GM12801 (cell line): Measurements from ENCODE around the gene CRADD.

Source experiments
- CTCF ChIP-seq: IDR thresholded peaks from one replicate; pipeline ENCODE4 v1.5.1; 2011; ENCODE audit warnings: control low read depth; ENCODE audit not compliant: insufficient read length; ENCODE audit errors: extremely low read depth

The CRADD gene

DNA sequence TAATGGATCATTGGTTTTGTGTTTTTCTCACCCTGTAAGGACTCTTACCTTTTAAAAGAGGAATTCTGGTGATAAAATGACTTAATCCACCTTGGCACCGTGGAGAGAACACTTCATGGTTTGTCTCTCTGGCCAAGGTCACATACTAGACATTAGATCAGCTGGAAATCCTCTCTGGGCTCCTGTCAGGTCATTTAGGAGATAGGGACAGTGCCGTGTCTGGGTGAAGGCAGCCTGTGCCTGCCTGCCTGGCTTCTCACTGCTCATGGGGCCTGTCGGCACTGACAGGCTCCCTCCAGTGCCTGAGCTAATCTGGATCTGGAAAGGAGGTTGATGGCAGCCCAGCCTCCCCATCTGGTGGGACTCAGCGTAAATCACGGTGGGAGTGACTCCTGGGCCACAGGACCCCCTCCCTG, 5.7 kb downstream of the CRADD start:
- TF ChIP-seq CTCF: no peak

- no peak for TF ChIP-seq CTCF
These were observed 6.2 kb downstream of the CRADD start for GRCh38 chr12:93683410-93683809.

- no peak for TF ChIP-seq CTCF
These were observed 7.5 kb downstream of the CRADD start for GRCh38 chr12:93684716-93685115.

DNA sequence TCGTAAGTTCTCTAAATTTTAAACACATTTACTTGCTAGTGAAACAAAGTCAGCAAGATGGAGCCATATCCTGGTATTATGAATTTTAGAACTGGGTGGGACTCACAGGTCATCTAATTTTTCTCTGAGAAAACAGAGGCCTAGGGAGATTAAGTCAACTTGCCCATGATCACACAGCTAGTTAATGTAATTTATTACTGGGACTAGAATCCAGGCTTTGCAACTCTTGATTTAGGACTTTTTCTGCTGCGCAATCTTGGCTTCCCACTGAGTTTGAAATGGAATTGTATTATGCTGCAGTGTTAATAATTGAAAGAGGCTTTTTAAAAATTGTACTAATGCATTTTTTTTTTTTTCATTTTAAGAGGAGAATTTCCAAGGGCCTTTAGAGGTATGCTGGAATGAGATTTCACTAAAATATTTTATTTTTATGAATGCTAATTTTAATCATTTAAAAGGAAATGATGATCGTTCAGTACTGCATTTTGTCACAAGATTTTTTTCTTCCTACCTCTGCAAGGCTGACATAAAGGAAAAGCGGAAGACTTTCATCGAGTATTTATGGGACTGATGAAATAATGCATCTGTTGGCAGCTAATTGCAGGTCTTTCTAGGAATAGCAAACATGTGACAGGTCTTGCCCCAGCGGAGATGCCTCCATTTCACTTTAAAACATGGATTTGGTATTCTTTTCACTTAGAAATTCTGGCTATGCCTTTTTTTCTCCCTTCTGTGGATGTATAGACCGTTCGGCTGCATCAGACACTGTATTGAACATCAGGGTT, 9.6 kb downstream of the CRADD start:
- TF ChIP-seq CTCF: no peak

- no peak for TF ChIP-seq CTCF
These were observed 12.1 kb downstream of the CRADD start for GRCh38 chr12:93689076-93689834.

GRCh38 chr12:93696462-93696861, 19.3 kb downstream of the CRADD start:
- no peak for TF ChIP-seq CTCF

DNA sequence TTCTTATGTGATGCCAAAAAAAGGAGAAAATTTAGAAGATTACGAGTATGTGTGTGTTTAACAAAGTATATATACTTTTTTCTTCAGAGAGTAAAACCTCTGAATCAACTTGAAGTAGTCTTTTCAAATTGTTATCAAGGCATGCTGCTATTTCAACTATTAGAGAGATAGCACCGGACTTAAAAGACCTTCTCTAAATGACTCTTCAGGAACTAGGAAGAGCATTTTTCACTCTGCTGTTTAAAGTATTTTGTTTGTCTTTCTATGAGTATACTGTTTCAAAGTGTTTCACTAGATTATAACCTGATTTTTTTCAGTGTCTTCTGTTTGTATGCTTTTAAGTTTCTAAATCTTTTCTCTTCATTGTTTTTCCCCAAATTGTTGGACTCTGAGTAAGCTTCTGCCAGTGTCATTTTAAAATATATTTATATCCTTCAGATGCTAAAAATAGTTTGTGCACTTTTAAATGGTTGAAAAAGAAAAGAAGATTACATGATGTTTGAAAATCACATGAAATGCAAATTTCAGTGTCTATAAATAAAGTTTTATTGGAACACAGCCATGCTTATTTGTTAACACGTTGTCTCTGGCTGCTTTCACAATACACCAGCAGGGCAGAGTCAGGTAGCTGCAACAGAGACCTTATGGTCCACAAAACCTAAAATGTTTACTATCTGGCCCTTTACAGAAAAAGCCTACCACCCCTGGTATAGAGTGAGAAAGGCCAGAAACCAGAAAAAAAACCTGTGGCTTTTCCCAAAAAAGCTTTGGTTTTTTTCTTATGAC, 21.3 kb downstream of the CRADD start:
- no peak for TF ChIP-seq CTCF
